Skeletal muscle tissue (tissue), 4 donors: ENCODE measurements around the gene HOXC10. TPM values are rescaled to one million over a fixed set of nuclear protein-coding genes. Genes with fewer than 3 reads are reported as not detected.
A peak's percentile ranks its signal among the peaks of the same experiment; 100 is the strongest.

Experiments
- H3K27ac ChIP-seq: one replicate; pipeline ENCODE4 v1.7.0; 2013; ENCODE audit warnings: mild to moderate bottlenecking, low read depth, low read length, inconsistent platforms
- H3K27me3 ChIP-seq, 3 donors: one replicate each; pipeline ENCODE4 v1.7.0; 2013; ENCODE audit warnings: low read length in 3 of 3; ENCODE audit not compliant: control insufficient read depth in 3 of 3, insufficient read depth in 3 of 3
- H3K36me3 ChIP-seq, 3 donors: one replicate each; pipeline ENCODE4 v1.7.0; 2013; ENCODE audit warnings: low read length in 3 of 3; ENCODE audit not compliant: control insufficient read depth in 3 of 3, insufficient read depth in 3 of 3
- H3K4me1 ChIP-seq, 3 donors: one replicate each; pipeline ENCODE4 v1.7.0; 2013; ENCODE audit warnings: low read length in 3 of 3, mild to moderate bottlenecking in 3 of 3; ENCODE audit not compliant: control insufficient read depth in 3 of 3, insufficient read depth in 3 of 3
- H3K4me3 ChIP-seq, 3 donors: one replicate each; pipeline ENCODE4 v1.7.0; 2013; ENCODE audit warnings: low read length in 3 of 3
- H3K9ac ChIP-seq, 3 donors: one replicate each; pipeline ENCODE4 v1.7.0; 2013; ENCODE audit warnings: low read length in 3 of 3, mild to moderate bottlenecking in 3 of 3, moderate library complexity in 2 of 3, low read depth in 1 of 3
- H3K9me3 ChIP-seq, 3 donors: one replicate each; pipeline ENCODE4 v1.7.0; 2013; ENCODE audit warnings: low read length in 3 of 3; ENCODE audit not compliant: control insufficient read depth in 3 of 3
- total RNA-seq: library from RNA; depleted of rRNA; stranded (reverse); fragments of >200 nt; gene quantifications from one replicate; pipeline ENCODE4 v1.2.3, GENCODE V29; 2014
- donor health status: Osteomylitis.

The HOXC10 gene
- total RNA-seq, 1 donor from 2014 or later: 3.7 TPM

GRCh38 chr12:53977596-53978445 lies 7.1 kb upstream of the HOXC10 start:
- Histone ChIP-seq H3K4me1 (peaks cover 23 to 47% (median 26%) of the 10 kb centered on the region in 3 donors), H3K27me3 (peaks cover 37 to 90% (median 47%) of the 10 kb centered on the region in 3 donors), H3K27ac (peak overlapping the region; percentile 64), H3K9ac (peak overlapping the region; percentile 28 to 57 (median 42)), H3K4me3 (peak overlapping the region in 1 of 3 donors; percentile 38), H3K9me3 (no peaks in the 10 kb centered on the region), H3K36me3 (no peaks in the 10 kb centered on the region)

GRCh38 chr12:53978477-53979356 lies 6.2 kb upstream of the HOXC10 start:
- peak overlapping the region; percentile 97 for H3K27ac ChIP-seq
- peaks cover 33 to 90% (median 41%) of the 10 kb centered on the region in 3 donors for H3K27me3 ChIP-seq
- no peaks in the 10 kb centered on the region for H3K9me3 ChIP-seq
- no peak overlapping the region for H3K9ac ChIP-seq
- peaks cover 24 to 49% (median 25%) of the 10 kb centered on the region in 3 donors for H3K4me1 ChIP-seq
- H3K36me3 ChIP-seq: no peaks in the 10 kb centered on the region
- H3K4me3 ChIP-seq: no peak overlapping the region

DNA sequence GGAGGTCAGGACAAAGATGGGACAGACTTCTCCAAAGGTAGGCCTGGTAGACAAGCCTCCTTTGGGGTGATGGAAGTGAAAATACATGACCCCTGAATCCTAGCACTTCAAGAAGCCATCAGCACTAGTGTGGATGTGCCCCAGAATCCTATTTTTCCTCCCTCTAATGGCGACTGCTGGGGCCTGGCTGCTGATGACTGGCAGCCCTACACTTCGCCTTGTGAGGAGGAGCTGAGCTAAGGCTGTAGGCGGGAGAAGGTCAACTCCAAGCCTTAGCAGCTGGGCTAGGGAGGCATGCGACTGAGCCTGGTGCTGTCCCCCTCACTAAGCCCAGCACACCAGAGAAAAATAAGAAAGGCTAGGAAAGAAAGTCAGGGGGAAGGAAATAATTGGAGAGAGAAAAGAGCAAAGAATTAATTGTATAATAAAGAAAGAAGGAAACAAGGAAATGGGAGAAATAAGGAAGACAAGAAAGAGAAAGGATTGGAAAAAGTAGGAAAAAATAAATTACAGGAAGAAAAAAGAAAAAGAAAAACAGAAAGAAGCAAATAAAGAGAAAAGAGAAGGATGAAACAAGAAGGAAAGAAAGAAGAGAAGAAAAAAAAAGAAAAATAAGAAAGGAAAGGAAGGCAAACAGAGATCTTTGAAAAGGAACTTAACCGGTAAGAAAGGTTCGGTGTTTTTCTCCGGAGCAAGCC lies 4.7 kb upstream of the HOXC10 start:
- Histone ChIP-seq H3K27ac (peak overlapping the region; percentile 97), H3K4me3 (peak overlapping the region; percentile 6 to 70 (median 65))

GRCh38 chr12:53980802-53981496 lies 4.0 kb upstream of the HOXC10 start:
- Histone ChIP-seq H3K9me3 (no peaks in the 10 kb centered on the region), H3K27me3 (peaks cover 31 to 76% (median 34%) of the 10 kb centered on the region in 3 donors), H3K9ac (peak overlapping the region; percentile 84 to 97 (median 90)), H3K4me3 (peak overlapping the region in 2 of 3 donors; percentile 65 to 70), H3K27ac (peak overlapping the region; percentile 97), H3K4me1 (peaks cover 25 to 57% (median 25%) of the 10 kb centered on the region in 3 donors), H3K36me3 (no peaks in the 10 kb centered on the region)

More for the DNA sequence above, 4.7 kb upstream of the HOXC10 start:
- Histone ChIP-seq H3K27me3 (peaks cover 37 to 83% (median 40%) of the 10 kb centered on the region in 3 donors), H3K9ac (peak overlapping the region; percentile 84 to 97 (median 90)), H3K36me3 (no peaks in the 10 kb centered on the region), H3K4me1 (peaks cover 23 to 56% (median 28%) of the 10 kb centered on the region in 3 donors), H3K9me3 (no peaks in the 10 kb centered on the region)

DNA sequence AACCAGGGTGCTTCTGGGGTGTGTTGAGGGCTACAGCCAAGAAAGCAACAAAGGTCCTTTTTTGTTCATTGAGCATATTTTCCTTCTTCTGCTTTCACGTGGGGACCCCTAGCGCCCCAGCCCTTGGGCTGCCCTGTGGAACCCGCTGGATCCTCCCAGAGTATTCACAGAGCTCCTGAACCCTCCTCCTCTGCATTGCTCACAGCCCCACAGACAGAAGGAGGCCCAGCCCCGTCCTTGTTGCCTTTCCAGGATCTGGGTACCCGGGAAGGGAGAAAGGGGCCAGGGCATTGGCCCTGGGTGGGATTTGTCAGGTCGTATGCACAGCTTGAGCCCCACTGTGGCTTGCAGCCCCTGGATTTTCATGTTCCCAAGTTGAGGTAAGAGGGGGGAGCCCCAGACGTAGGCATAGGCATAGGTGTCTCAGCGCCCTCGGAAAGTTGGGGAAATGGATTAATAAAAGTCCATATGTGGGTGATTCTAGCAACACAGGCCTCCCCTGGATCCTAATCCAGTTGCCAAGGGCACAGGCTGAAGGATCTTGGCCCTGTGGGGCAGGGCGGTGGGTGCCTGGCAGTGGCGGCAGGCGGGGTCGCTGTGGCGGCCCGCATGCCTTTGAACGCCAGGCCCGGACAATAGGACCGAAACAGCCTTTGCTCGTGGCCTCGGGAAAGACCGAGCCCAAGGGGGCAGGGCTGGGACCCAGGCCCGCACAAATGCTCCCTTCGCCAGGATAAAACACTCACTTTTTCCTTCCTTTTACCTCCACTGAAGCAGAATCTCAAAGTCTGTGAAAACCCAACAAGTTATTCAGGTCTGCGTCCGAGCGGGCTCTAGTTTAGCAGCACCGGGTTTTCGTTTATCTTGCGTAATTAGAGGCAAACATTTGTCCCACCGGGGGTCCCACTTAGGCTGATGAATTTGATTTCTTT lies 3.0 kb upstream of the HOXC10 start:
- peak overlapping the region; percentile 97 for H3K27ac ChIP-seq
- peaks cover 26 to 64% (median 26%) of the 10 kb centered on the region in 3 donors for H3K4me1 ChIP-seq
- peak overlapping the region; percentile 65 to 70 (median 70) for H3K4me3 ChIP-seq
- H3K36me3 ChIP-seq: no peaks in the 10 kb centered on the region
- peak overlapping the region; percentile 84 to 97 (median 90) for H3K9ac ChIP-seq
- peaks cover 27 to 66% (median 39%) of the 10 kb centered on the region in 3 donors for H3K27me3 ChIP-seq
- H3K9me3 ChIP-seq: no peaks in the 10 kb centered on the region

- Histone ChIP-seq H3K4me3 (peak overlapping the region; percentile 65 to 70 (median 70)), H3K36me3 (no peaks in the 10 kb centered on the region), H3K9ac (peak overlapping the region; percentile 84 to 97 (median 88)), H3K4me1 (peaks cover 34 to 73% (median 36%) of the 10 kb centered on the region in 3 donors), H3K27me3 (peaks cover 21 to 60% (median 36%) of the 10 kb centered on the region in 3 donors), H3K27ac (peak overlapping the region; percentile 97), H3K9me3 (no peaks in the 10 kb centered on the region)
These were observed 2.0 kb upstream of the HOXC10 start for GRCh38 chr12:53982648-53983567.

DNA sequence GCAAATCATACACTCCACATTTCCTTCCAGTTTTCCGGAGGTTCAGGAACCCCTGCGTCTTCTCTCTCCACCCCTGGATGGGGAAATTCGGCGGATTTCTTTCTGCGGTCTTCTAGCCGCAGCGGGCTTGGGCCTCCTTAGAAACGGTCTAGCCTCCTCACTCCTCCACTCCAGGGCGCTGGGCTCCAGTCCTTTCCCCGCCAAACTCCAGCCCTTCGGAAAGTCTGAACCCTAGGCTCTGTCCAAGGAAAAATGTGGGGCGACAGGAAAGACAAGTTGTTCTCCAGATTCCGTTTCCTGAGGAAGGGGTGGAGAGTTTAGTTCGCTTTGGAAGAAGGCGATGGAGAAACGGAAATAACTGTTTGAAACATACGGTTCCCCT lies 1.4 kb upstream of the HOXC10 start:
- H3K27ac ChIP-seq: peak overlapping the region; percentile 97
- H3K9ac ChIP-seq: peak overlapping the region; percentile 84 to 97 (median 88)
- H3K27me3 ChIP-seq: peaks cover 18 to 56% (median 32%) of the 10 kb centered on the region in 3 donors
- H3K36me3 ChIP-seq: no peaks in the 10 kb centered on the region
- H3K4me3 ChIP-seq: peak overlapping the region; percentile 65 to 70 (median 70)
- no peaks in the 10 kb centered on the region for H3K9me3 ChIP-seq
- peaks cover 36 to 75% (median 39%) of the 10 kb centered on the region in 3 donors for H3K4me1 ChIP-seq
